ENCODE data around the gene HBG1.
"Not testable (repeated sequence)": the region's sequence is repeated elsewhere in the genome, so short reads cannot be mapped to it uniquely, and the experiment has no call there.

HBG1 gene

DNA sequence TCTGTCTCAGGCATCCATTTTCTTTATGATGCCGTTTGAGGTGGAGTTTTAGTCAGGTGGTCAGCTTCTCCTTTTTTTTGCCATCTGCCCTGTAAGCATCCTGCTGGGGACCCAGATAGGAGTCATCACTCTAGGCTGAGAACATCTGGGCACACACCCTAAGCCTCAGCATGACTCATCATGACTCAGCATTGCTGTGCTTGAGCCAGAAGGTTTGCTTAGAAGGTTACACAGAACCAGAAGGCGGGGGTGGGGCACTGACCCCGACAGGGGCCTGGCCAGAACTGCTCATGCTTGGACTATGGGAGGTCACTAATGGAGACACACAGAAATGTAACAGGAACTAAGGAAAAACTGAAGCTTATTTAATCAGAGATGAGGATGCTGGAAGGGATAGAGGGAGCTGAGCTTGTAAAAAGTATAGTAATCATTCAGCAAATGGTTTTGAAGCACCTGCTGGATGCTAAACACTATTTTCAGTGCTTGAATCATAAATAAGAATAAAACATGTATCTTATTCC lies 31.0 kb upstream of the HBG1 start:
- DNase-seq (ENCODE audit: low read depth, low spot score), result no peak
- no peak overlapping the region for H3K4me3 ChIP-seq (ENCODE audit: low read length)

DNA sequence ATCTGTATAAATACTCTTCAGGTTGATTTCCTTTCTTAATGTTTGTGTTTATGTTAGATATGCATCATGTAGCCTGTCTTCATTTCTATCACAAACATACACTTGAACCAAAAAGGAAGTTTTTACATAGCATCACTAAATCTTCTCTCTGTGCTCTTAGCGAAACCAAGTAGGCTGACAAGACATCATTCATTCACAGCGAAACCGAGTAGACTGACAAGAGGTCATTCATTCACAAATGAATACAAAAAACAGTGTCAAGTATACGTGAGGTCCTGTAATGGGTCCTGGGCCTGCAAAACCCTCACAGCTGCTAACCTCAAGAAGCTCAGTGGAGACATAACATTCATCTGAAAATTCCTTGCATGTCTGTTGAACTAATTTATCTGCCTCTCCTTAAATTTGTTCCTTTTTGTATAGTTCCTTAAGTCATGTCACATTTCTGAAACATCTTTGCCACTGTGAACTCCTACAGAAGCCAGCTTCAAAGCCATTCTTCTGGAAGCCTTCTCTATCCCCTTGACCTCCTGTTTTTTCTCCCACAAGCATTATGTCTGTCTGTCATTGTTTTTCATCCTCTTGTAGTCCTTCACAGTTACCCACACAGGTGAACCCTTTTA lies 29.9 kb upstream of the HBG1 start:
- DNase-seq (ENCODE audit: low read depth, low spot score), result no peak
- no peak overlapping the region for H3K4me3 ChIP-seq (ENCODE audit: low read length)

DNA sequence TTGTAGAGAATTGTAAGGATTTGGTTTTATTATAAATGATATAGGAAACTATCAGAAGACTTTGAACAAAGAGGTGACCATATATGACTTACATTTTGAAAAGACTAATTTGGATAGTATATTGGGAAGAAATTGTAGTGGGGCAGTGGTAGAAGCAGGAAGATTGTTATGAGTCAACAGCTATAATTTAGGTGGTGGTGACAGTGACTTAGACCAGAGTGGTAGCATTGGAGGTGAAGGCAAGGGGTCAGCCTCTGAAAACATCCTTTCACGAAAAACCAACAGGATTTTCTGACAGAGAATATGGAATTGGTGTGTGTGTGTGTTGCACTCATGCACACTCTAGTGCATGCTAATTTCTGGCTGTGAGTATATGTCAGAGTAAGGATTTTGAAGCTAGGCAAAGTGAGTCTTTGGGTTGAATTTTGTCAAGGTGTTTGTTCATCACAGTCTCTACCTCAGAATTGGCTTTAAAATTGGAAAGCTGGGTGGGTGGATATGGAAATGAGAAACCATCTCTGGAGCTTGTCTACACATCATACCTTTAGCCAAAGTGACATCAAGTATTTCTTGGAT lies 28.2 kb upstream of the HBG1 start:
- DNase-seq (ENCODE audit: low read depth, low spot score), result no peak
- no peak overlapping the region for H3K4me3 ChIP-seq (ENCODE audit: low read length)

DNA sequence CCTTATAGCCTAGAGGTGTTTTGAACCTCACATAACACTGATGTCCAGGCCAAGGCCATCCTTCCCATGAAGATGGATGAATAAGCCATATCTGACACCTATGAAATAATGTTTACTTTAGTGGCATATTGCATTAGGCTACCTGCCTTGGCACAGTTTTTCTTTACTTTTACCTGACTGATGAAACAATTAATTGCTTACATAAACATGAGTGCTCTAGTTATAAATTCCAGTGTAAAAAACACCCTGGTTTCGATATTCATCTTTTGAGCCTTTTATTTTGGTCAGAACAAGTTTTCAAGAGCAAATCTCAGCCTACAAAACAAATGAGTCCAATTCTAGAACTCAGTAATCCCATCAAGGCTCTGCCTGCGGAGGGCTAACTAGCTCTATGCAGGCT lies 27.0 kb upstream of the HBG1 start:
- H3K4me3 ChIP-seq (ENCODE audit: low read length), result no peak overlapping the region
- no peak for DNase-seq (ENCODE audit: low read depth, low spot score)

DNA sequence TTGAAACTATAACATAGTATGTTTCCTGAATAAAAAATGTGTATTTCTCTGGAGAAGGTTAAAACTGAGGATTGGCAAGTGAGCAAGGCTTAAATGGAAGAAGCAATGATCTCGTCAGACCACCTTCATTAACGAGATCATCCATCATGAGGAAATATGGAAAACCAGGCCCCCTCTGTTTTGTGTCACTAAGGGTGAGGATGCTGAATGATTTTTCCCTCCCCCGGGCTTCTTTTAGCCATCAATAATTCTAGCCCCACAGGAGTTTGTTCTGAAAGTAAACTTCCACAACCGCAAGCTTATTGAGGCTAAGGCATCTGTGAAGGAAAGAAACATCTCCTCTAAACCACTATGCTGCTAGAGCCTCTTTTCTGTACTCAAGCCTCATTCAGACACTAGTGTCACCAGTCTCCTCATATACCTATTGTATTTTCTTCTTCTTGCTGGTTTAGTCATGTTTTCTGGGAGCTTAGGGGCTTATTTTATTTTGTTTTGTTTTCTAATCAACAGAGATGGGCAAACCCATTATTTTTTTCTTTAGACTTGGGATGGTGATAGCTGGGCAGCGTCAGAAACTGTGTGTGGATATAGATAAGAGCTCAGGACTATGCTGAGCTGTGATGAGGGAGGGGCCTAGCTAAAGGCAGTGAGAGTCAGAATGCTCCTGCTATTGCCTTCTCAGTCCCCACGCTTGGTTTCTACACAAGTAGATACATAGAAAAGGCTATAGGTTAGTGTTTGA lies 25.9 kb upstream of the HBG1 start:
- no peak for DNase-seq (ENCODE audit: low read depth, low spot score)
- no peak overlapping the region for H3K4me3 ChIP-seq (ENCODE audit: low read length)

DNA sequence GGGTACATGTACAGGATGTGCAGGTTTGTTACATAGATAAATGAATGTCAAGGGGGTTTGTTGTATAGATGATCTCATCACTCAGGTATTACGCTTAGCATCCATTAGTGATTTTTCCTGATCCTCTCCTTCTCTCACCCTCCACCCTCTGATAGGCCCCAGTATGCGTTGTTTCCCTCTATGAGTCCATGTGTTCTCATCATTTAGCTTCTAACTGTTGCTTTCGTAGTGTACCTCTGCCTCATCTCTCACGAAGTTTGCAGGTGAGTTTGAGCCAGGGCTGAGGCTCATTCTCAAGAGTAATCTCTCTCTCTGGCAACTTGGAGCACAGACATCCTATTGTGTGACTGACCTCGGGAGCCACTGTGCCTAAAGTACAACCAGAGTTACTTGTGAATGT lies 24.7 kb upstream of the HBG1 start:
- no peak for DNase-seq (ENCODE audit: low read depth, low spot score)
- no peak overlapping the region for H3K4me3 ChIP-seq (ENCODE audit: low read length)

DNA sequence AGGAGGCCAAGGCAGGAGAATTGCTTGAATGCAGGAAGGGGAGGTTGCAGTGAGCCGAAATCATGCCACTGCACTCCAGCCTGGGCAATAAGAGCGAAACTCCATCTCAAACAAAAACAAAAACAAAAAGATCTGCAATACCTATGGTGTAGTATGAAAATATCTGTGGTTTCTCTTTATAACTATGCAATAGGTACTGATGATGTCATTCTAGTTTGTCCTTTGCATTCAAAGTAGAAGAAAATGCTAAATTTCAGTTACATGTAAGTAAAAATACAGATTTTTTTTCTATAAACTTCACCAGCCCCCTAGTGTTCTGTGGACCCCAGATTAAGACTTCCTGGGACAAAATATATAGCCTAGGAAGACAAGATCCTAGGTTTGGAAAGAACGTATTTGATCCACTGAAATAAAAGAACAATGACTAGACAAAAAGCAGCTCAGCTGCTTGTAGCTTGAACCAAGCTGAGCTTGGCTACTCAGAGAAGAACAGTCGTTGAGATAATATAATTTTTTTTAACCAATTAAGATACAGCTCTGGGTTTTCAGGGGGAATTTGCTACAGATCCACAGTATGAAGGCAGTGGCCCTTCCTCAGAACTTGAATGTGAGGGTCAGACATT lies 22.8 kb upstream of the HBG1 start:
- H3K4me3 ChIP-seq (ENCODE audit: low read length), result no peak overlapping the region
- no peak for DNase-seq (ENCODE audit: low read depth, low spot score)

DNA sequence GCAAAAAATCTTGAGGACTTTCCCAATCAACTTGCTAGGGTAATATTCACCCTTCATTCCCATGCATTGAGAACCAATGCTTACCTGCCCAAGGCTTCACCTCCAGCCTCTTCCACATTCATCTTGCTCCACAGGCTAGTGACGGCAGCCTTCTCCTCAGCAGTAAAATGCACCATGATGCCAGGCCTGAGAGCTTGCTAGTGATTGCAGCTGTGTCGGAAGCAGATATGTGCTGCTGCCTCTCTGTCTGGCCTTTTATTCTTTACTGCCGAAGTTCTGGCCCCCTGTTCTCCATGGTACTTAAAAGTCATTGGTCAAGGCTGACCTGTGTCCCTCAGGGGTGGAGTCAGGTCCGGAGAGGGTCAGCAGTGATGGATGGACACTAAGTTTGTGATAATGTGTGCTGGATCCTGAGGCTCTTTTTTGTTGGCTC lies 20.1 kb upstream of the HBG1 start, which contains the start of gene HBE1:
Gene HBE1 (minus strand): TSS at position 231 of the 433 bp plus-strand sequence. CDS start 55 bp downstream, at position 176.
- no peak for DNase-seq (ENCODE audit: low read depth, low spot score)

DNA sequence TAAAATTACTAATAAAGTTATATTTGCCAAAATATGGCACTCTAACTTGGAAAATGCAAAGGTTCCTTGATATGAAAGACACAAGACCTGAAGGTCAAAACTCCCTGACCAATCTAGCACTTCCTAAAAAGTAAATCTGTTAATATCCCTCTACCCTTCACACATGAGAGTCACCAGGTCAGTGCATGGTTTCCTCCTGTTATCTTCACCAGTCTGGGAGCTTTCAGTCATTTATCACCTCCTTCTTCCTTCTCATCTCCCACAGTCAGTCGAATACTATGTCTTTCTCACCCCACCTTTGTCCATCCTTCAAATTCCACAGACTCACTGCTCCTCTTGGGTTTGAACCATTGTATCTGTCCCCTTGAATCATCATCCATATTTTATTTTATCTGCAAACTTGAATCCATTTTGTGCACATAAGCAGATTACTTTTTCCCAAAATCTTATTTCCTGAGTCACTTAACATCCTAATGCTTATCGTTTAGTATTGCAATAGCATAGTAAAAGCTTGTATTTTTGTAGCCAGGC lies 17.4 kb upstream of the HBG1 start:
- no peak for DNase-seq (ENCODE audit: low read depth, low spot score)
- no peak overlapping the region for H3K4me3 ChIP-seq (ENCODE audit: low read length)

More for the DNA sequence above, 20.1 kb upstream of the HBG1 start, which contains the start of gene HBE1:
- H3K4me3 ChIP-seq (ENCODE audit: low read length), result no peak within 1 kb of the TSS

DNA sequence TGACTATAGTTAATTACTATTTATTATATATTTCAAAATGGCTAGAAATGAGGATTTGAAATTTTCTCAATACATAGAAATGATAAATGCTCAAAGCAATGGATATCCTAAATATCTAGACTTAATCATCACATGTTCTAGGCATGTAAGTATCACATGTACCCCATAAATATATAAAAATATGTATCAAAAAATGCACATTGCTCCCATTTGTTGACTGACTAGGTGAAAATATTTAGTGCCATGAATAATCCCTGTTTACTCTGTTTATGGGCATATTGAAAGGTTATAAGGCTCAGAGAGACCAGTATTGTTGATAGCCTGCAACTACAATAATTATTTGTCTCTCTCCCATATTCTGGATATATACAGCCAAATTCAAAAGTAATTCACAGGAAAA lies 17.0 kb upstream of the HBG1 start:
- no peak for DNase-seq (ENCODE audit: low read depth, low spot score)
- no peak overlapping the region for H3K4me3 ChIP-seq (ENCODE audit: low read length)

DNA sequence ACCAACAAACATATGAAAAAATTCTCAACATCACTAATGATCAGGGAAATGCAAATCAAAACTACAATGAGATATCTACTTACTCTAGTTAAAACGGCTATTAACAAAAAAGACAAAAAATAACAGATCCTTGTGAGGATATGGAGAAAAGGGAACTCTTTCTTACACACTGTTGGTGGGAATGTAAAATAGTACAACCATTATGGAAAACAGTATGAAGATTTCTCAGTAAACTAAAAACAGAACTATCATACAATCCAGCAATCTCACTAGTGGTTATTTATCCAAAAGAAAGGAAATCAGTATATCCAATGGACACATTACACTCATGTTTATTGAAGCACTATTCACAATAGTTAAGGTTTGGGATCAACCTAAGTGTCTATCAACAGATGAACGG lies 16.2 kb upstream of the HBG1 start:
- no peak overlapping the region for H3K4me3 ChIP-seq (ENCODE audit: low read length)
- no peak for DNase-seq (ENCODE audit: low read depth, low spot score)

DNA sequence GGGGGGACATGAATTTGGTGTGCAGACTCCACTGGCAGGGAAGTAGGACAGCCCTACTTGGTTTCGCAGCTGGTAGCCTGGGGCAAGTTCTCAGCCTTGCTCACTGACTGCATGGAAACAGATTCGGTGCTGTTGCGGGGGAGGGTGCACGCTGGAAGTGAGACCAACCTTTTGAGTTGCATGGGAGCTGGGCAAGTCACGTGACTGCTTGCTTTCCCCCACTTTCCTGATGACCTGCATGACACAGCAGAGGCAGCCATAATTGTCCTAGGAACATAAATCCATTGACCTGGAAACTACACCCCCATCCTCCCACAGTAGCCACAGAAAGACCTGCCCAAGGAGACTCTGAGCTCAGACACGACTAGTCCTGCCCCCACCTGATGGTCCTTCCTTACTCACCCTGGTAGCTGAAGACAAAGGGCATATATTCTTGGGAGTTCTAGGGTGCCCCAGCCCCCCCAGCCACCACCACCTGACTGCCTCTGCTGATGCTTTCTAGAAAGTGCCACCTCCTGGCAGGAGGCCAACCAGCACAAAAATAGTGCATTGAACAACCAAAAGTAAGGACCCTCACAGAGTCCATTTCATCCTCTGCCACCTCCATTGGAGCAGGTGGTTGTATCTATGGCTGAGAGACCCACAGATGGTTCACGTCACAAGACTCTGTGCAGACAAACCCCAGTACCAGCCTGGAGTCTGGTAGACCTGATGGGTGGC lies 9.0 kb upstream of the HBG1 start:
- no peak overlapping the region for H3K4me3 ChIP-seq (ENCODE audit: low read length)

DNA sequence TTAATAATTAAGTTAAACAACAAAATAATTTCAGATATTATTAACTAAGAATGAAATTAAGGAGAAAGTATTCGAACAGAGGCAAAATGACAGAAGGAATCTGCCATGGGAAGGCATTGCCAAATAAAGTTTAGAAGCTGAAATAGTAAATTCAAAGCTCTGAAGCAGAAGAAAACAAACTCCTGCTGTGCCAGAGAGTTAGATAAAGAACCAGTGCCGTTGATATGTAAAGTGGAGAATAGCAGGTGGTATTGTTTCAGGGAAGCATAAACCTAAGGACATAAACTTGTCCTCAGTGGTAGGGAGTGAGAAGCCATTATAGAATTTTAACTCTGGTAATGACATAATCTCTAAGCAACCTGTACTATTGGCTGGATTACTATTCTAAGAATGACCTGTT lies 7.6 kb upstream of the HBG1 start:
- no peak for DNase-seq (ENCODE audit: low read depth, low spot score)
- H3K4me3 ChIP-seq (ENCODE audit: low read length), result no peak overlapping the region

More for the DNA sequence above, 9.0 kb upstream of the HBG1 start:
- no peak for DNase-seq (ENCODE audit: low read depth, low spot score)

DNA sequence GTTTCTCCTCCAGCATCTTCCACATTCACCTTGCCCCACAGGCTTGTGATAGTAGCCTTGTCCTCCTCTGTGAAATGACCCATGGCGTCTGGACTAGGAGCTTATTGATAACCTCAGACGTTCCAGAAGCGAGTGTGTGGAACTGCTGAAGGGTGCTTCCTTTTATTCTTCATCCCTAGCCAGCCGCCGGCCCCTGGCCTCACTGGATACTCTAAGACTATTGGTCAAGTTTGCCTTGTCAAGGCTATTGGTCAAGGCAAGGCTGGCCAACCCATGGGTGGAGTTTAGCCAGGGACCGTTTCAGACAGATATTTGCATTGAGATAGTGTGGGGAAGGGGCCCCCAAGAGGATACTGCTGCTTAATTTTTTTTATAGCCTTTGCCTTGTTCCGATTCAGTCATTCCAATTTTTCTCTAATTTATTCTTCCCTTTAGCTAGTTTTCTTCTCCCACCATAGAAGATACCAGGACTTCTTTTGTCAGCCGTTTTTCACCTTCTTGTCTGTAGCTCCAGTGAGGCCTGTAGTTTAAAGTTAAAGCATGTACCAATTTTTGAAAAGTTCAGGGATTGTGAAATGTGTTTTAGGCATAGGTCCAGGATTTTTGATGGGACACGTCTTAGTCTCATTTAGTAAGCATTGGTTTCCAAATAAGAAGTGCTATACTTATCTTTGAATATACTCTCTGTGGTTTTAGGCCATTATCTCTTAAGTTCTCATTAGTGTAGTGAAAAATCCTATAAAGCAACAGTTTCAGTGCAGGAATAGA lies 5.2 kb upstream of the HBG1 start, which contains the start of gene HBG2:
Gene HBG2 (minus strand): TSS at position 136 of the 768 bp plus-strand sequence. CDS start 53 bp downstream, at position 83.
- DNase-seq (ENCODE audit: low read depth, low spot score); H3K4me3 ChIP-seq (ENCODE audit: low read length): not testable (repeated sequence)

DNA sequence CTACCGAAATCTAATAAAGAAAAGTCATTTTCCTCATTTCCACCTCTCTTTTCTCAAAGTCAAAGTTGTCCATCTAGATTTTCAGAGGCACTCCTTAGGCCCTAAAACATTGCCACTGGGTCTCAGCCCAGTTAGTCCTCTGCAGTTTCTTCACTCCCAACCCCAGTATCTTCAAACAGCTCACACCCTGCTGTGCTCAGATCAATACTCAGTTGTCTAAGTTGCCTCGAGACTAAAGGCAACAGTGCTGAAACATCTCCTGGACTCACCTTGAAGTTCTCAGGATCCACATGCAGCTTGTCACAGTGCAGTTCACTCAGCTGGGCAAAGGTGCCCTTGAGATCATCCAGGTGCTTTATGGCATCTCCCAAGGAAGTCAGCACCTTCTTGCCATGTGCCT lies 4.4 kb upstream of the HBG1 start:
- DNase-seq (ENCODE audit: low read depth, low spot score); H3K4me3 ChIP-seq (ENCODE audit: low read length): not testable (repeated sequence)

DNA sequence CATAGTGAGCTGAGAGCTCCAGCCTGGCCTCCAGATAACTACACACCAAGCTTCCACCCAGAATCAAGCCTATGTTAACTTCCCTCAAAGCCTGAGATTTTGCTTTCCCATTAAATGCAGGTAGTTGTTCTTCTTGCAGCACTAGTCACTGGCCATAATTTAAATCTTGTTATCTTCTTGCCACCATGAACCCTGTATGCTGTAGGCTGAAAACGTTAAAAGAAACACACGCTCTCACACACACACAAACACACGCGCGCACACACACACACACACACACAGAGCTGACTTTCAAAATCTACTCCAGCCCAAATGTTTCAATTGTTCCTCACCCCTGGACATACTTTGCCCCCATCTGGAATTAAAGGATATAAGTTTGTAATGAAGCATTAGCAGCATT lies 3.8 kb upstream of the HBG1 start:
- not testable (repeated sequence) for DNase-seq (ENCODE audit: low read depth, low spot score); H3K4me3 ChIP-seq (ENCODE audit: low read length)

DNA sequence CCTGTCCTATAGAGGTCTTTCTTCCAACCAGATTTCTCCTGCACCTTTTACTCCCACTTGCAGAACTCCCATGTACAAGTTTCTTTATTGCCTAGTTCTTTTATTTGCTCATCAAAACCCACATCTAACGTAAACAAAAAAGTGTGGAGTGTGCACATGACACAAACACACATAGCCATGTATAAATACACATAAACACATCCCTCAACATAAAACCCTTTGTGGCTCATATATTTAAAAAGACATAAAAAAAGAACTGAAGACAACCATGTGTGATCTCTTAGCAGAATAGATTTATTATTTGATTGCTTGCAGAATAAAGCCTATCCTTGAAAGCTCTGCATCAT lies 3.2 kb upstream of the HBG1 start:
- DNase-seq (ENCODE audit: low read depth, low spot score), result no peak
- no peak overlapping the region for H3K4me3 ChIP-seq (ENCODE audit: low read length)

DNA sequence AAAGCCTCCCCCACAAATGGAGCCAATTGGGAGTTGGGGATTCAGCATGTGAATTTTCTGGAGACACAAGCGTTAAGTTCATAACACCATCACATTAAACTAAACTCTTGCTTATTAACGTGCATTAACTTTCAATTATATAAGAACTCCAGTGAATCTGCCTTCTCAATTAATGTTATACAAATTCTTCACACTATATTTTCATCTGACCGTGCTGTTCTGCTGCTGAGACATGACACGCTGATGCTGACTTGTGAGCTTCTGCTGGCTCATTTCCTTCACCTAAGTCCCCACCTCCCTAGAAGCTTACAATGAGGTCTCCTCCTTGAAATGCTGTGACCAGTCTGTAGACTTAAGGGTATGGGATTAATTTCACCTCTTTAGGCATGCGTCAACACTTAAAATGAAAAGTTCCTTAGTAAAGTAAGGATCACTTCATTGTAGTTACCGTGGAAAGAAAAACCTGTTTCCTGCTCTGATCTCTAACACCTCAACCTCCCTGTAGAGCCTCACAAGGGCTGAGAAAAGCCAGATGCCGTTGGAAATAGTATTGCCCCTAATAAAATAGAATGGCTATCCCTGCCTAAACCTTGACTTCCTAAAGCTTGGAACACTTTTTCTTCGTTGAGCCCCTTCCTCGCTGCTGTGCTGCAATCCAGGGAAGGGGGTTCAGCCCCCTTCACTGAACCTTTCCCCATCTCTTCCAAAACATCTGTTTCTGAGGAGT lies 2.7 kb upstream of the HBG1 start:
- no peak for DNase-seq (ENCODE audit: low read depth, low spot score)
- no peak overlapping the region for H3K4me3 ChIP-seq (ENCODE audit: low read length)
